Thymus (tissue), 11 donors: ENCODE data around the gene OR4N2. TPM values are rescaled to one million over a fixed set of nuclear protein-coding genes. Genes with fewer than 3 reads are reported as not detected.

Source experiments
- DNase-seq, 9 donors: peaks; one replicate each; pipeline ENCODE4 v3.0.0-alpha.2; 2013; ENCODE audit warnings: low spot score in 9 of 9, low read depth in 6 of 9, missing footprints in 1 of 9
- H3K27ac ChIP-seq, 2 donors: one replicate each; pipeline ENCODE4 v1.5.1; 2013; ENCODE audit warnings: control low read depth in 1 of 2, low read depth in 1 of 2, low read length in 1 of 2, mild to moderate bottlenecking in 1 of 2, moderate library complexity in 1 of 2
- H3K27me3 ChIP-seq, 2 donors: one replicate each; pipeline ENCODE4 v1.5.1; 2013; ENCODE audit warnings: low read length in 1 of 2; ENCODE audit not compliant: control insufficient read depth in 2 of 2, insufficient read depth in 1 of 2
- H3K36me3 ChIP-seq, 2 donors: one replicate each; pipeline ENCODE4 v1.5.1; 2013; ENCODE audit warnings: low read length in 1 of 2, mild to moderate bottlenecking in 1 of 2, moderate library complexity in 1 of 2; ENCODE audit not compliant: control insufficient read depth in 2 of 2, insufficient read depth in 2 of 2
- H3K4me1 ChIP-seq, 2 donors: one replicate each; pipeline ENCODE4 v1.5.1; 2013; ENCODE audit warnings: low read length in 2 of 2; ENCODE audit not compliant: control insufficient read depth in 2 of 2, insufficient read depth in 2 of 2
- H3K4me3 ChIP-seq, 2 donors: one replicate each; pipeline ENCODE4 v1.5.1; 2013; ENCODE audit warnings: low read length in 2 of 2, control low read depth in 1 of 2, mild to moderate bottlenecking in 1 of 2
- H3K9me3 ChIP-seq, 2 donors: one replicate each; pipeline ENCODE4 v1.5.1; 2013; ENCODE audit warnings: low read length in 1 of 2, mild to moderate bottlenecking in 1 of 2; ENCODE audit not compliant: control insufficient read depth in 2 of 2, insufficient read depth in 1 of 2
- polyA plus RNA-seq: library from polyadenylated mRNA; stranded (reverse); fragments of 200-250 nt; gene quantifications from one replicate; pipeline ENCODE4 v1.2.3, GENCODE V29; 2013
- total RNA-seq: library from RNA; stranded (reverse); fragments of 120-200 nt; gene quantifications from one replicate; pipeline ENCODE4 v1.2.4, GENCODE V29; 2013
- donor health status: healthy.

OR4N2 gene
- total and polyA plus RNA-seq, 2 donors = 0.07 TPM; not detected in 1

DNA sequence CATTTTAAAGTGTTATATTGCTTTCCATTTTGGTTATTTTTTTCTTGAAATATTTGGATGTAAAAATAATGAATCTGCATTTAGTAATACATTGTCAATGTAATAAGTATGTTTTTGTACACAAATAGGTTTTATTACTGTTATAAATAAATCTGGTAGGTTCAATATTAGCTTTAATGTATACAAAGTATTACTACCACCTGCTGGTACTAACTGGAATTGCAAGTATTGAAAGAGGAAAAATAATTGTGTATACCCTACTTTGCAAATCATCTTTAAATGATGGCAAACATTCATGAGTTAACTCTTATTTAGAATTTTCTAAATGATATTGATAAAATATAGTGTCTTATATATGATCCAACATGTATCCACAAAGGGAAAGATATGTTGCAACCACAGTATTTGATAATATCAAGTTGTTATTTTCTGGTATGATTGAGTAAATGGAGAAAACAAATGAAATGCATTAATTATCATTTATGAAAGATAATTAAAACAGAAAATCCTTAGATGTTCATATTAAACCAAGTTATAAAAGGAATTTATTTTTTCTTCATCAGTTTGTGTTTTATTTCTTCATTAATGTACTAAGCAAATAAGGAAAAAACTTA, 74.6 kb downstream of the OR4N2 start:
- DNase-seq = peak in 1 of 9 donors; percentile 2

More for the DNA sequence above, 74.6 kb downstream of the OR4N2 start:
- H3K4me3 ChIP-seq = no peak overlapping the region
- no peaks in the 10 kb centered on the region for H3K36me3 ChIP-seq
- H3K27me3 ChIP-seq = no peaks in the 10 kb centered on the region
- no peaks in the 10 kb centered on the region for H3K9me3 ChIP-seq
- H3K27ac ChIP-seq = no peak overlapping the region
- no peaks in the 10 kb centered on the region for H3K4me1 ChIP-seq

Other genes with a start within 250 kb of the OR4N2 start
- gene OR11H2, start 89.9 kb upstream of the OR4N2 start, total RNA-seq = not detected
- not detected for gene OR11H2, start 89.9 kb upstream of the OR4N2 start, polyA plus RNA-seq
- gene OR4Q3, start 60.2 kb upstream of the OR4N2 start, total RNA-seq = not detected
- gene OR4Q3, start 60.2 kb upstream of the OR4N2 start, polyA plus RNA-seq = not detected
- gene OR4M1, start 30.3 kb upstream of the OR4N2 start, total RNA-seq = not detected
- gene OR4M1, start 30.3 kb upstream of the OR4N2 start, polyA plus RNA-seq = not detected
- not detected for gene OR4K2, start 71.4 kb downstream of the OR4N2 start, total RNA-seq
- under 0.01 TPM for gene OR4K2, start 71.4 kb downstream of the OR4N2 start, polyA plus RNA-seq
- not detected for gene OR4K5, start 116.8 kb downstream of the OR4N2 start, total RNA-seq
- not detected for gene OR4K5, start 116.8 kb downstream of the OR4N2 start, polyA plus RNA-seq
- not detected for gene OR4K1, start 127.1 kb downstream of the OR4N2 start, total RNA-seq
- 0.02 TPM for gene OR4K1, start 127.1 kb downstream of the OR4N2 start, polyA plus RNA-seq
- not detected for gene OR4K15, start 171.8 kb downstream of the OR4N2 start, total RNA-seq
- not detected for gene OR4K15, start 171.8 kb downstream of the OR4N2 start, polyA plus RNA-seq
- not detected for gene OR4Q2, start 198.4 kb downstream of the OR4N2 start, total RNA-seq
- gene OR4Q2, start 198.4 kb downstream of the OR4N2 start, polyA plus RNA-seq = not detected
- gene OR4K14, start 215.5 kb downstream of the OR4N2 start, total RNA-seq = not detected
- gene OR4K14, start 215.5 kb downstream of the OR4N2 start, polyA plus RNA-seq = not detected
- gene OR4K13, start 232.3 kb downstream of the OR4N2 start, total RNA-seq = not detected
- gene OR4K13, start 232.3 kb downstream of the OR4N2 start, polyA plus RNA-seq = not detected